Measurements from ENCODE around the gene TMEM163.

TMEM163 gene

GRCh38 chr2:134600208-134600607 lies 118.6 kb downstream of the TMEM163 start:
- H3K4me3 Mint-ChIP-seq: no peak overlapping the region
- no peak for DNase-seq
- peaks cover 24% of the 10 kb centered on the region for H3K4me1 Mint-ChIP-seq
- H3K27me3 Mint-ChIP-seq (ENCODE audit: low read depth, poor library complexity): peaks cover 25% of the 10 kb centered on the region
- peaks cover 23% of the 10 kb centered on the region for H3K9me3 Mint-ChIP-seq
- H3K27ac Mint-ChIP-seq: no peak overlapping the region
- H3K36me3 Mint-ChIP-seq (ENCODE audit: low read depth): no peaks in the 10 kb centered on the region
- TF ChIP-seq, protein P1, sequence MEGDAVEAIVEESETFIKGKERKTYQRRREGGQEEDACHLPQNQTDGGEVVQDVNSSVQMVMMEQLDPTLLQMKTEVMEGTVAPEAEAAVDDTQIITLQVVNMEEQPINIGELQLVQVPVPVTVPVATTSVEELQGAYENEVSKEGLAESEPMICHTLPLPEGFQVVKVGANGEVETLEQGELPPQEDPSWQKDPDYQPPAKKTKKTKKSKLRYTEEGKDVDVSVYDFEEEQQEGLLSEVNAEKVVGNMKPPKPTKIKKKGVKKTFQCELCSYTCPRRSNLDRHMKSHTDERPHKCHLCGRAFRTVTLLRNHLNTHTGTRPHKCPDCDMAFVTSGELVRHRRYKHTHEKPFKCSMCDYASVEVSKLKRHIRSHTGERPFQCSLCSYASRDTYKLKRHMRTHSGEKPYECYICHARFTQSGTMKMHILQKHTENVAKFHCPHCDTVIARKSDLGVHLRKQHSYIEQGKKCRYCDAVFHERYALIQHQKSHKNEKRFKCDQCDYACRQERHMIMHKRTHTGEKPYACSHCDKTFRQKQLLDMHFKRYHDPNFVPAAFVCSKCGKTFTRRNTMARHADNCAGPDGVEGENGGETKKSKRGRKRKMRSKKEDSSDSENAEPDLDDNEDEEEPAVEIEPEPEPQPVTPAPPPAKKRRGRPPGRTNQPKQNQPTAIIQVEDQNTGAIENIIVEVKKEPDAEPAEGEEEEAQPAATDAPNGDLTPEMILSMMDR (IDR thresholded peaks at IDR 0.05): no peak

GRCh38 chr2:134599236-134599635 lies 119.6 kb downstream of the TMEM163 start:
- no peak for DNase-seq
- TF ChIP-seq, protein P1 (IDR thresholded peaks at IDR 0.05): no peak
- Mint-ChIP-seq H3K4me3 (no peak overlapping the region), H3K27me3 (ENCODE audit: low read depth, poor library complexity) (peaks cover 22% of the 10 kb centered on the region), H3K27ac (no peak overlapping the region), H3K9me3 (peaks cover 23% of the 10 kb centered on the region), H3K36me3 (ENCODE audit: low read depth) (no peaks in the 10 kb centered on the region), H3K4me1 (peaks cover 20% of the 10 kb centered on the region)

GRCh38 chr2:134594399-134594798 lies 124.4 kb downstream of the TMEM163 start:
- no peaks in the 10 kb centered on the region for H3K4me1 Mint-ChIP-seq
- TF ChIP-seq, protein P1 (IDR thresholded peaks at IDR 0.05): no peak
- peaks cover 42% of the 10 kb centered on the region for H3K9me3 Mint-ChIP-seq
- DNase-seq: no peak
- peaks cover 9% of the 10 kb centered on the region for H3K36me3 Mint-ChIP-seq (ENCODE audit: low read depth)
- H3K27ac Mint-ChIP-seq: no peak overlapping the region
- H3K4me3 Mint-ChIP-seq: no peak overlapping the region
- H3K27me3 Mint-ChIP-seq (ENCODE audit: low read depth, poor library complexity): peaks cover 15% of the 10 kb centered on the region

GRCh38 chr2:134593519-134593918 lies 125.3 kb downstream of the TMEM163 start:
- Mint-ChIP-seq H3K27ac (no peak overlapping the region), H3K9me3 (peaks cover 51% of the 10 kb centered on the region), H3K4me3 (no peak overlapping the region), H3K27me3 (ENCODE audit: low read depth, poor library complexity) (peaks cover 15% of the 10 kb centered on the region), H3K36me3 (ENCODE audit: low read depth) (peaks cover 15% of the 10 kb centered on the region), H3K4me1 (no peaks in the 10 kb centered on the region)
- TF ChIP-seq, protein P1 (IDR thresholded peaks at IDR 0.05): no peak
- no peak for DNase-seq

- Mint-ChIP-seq H3K4me3 (no peak overlapping the region), H3K9me3 (peaks cover 49% of the 10 kb centered on the region), H3K4me1 (no peaks in the 10 kb centered on the region), H3K27ac (no peak overlapping the region), H3K27me3 (ENCODE audit: low read depth, poor library complexity) (peaks cover 9% of the 10 kb centered on the region), H3K36me3 (ENCODE audit: low read depth) (peaks cover 17% of the 10 kb centered on the region)
- TF ChIP-seq, protein P1 (IDR thresholded peaks at IDR 0.05): no peak
- DNase-seq: no peak
Measured at GRCh38 chr2:134592377-134592776, 126.4 kb downstream of the TMEM163 start.

- H3K27ac Mint-ChIP-seq: no peak overlapping the region
- H3K27me3 Mint-ChIP-seq (ENCODE audit: low read depth, poor library complexity): peaks cover 9% of the 10 kb centered on the region
- peaks cover 17% of the 10 kb centered on the region for H3K36me3 Mint-ChIP-seq (ENCODE audit: low read depth)
- DNase-seq: no peak
- no peaks in the 10 kb centered on the region for H3K4me1 Mint-ChIP-seq
- TF ChIP-seq, protein P1 (IDR thresholded peaks at IDR 0.05): no peak
- H3K4me3 Mint-ChIP-seq: no peak overlapping the region
- peaks cover 48% of the 10 kb centered on the region for H3K9me3 Mint-ChIP-seq
Measured at GRCh38 chr2:134591526-134591925, 127.3 kb downstream of the TMEM163 start.

Measured in nephron progenitor cell (in vitro differentiated cells).